Prostate gland (tissue), 2 donors: Measurements from ENCODE around the gene C3.

Source experiments
- CTCF ChIP-seq, 4 experiments: fragments of 200-600 bp in 2 of 4; fragments of 450-650 bp in 2 of 4; sonication (generic) in 2 of 4; IDR thresholded peaks; 1 replicate in 3 of 4; 2 replicates in 1 of 4; pipeline ENCODE4 v1.5.1; 2016 to 2019; ENCODE audit warnings: antibody characterized with exemption in 4 of 4, mild to moderate bottlenecking in 2 of 4, moderate library complexity in 2 of 4
- POLR2A ChIP-seq: fragments of 450-650 bp; IDR thresholded peaks from one replicate; pipeline ENCODE4 v1.6.1; 2016; ENCODE audit warnings: antibody characterized with exemption, mild to moderate bottlenecking
- POLR2AphosphoS5 ChIP-seq: sonication (generic); formaldehyde crosslinking; IDR thresholded peaks from one replicate; pipeline ENCODE4 v1.6.1; 2017; ENCODE audit warnings: antibody characterized with exemption

GRCh38 chr19:6766357-6767080 lies 46.1 kb upstream of the C3 start:
- TF ChIP-seq POLR2A (no peak), POLR2AphosphoS5 (no peak), CTCF (IDR thresholded peaks at IDR 0.05) (no peak)
